ENCODE measurements around the gene CLIC3. TPM values are rescaled to one million over a fixed set of nuclear protein-coding genes. Genes with fewer than 3 reads are reported as not detected.

CLIC3 gene
- total RNA-seq, 1 donor from 2014 or later: 49.3 TPM

DNA sequence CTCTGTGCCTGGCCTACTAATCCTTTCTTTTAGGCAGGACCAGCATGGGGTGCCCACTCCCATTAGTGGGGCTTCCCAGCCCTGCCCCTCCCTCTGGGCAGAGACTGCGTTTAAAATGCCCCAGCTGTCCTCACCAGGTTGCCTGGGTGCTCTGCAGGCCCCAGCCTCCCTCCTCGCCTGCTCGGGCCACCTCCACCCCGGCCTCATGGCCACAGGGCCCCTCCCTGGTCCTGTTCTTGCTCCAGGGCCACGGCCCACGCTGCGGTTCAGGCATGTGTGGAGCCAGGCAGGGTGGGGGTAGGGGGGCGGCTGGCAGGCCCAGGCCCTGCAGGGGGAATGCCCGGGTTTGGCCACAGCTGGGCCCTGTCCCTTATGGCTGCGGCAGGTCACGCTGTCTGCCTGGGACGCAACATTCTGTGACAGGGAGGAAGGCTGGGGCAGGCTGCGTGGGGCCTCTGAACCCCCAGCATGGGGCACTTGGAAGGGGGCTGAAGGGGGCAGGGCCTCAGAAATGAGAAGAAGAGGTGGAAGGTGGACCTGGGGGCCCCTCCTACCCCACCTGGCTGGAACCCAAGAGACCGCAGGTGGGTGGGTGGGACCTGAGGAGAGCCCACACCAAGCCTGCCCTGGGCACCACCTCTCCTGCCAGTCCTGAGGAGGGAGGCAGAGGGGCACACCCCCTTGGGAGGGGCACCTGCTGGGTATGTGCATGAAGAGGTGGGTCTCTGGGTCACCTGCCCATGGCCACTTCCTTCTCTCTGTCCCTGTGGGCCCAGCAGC lies 44.6 kb downstream of the CLIC3 start, which contains the start of gene LCN12:
TSS of gene LCN12 (plus strand) at position 733 of the 780 bp plus-strand sequence. CDS start 55 bp downstream, outside the sequence.
- peak; percentile 47 for DNase-seq

GRCh38 chr9:136950656-136951276 lies 45.6 kb downstream of the CLIC3 start:
- H3K36me3 ChIP-seq: no peaks in the 10 kb centered on the region
- TF ChIP-seq, protein P1, sequence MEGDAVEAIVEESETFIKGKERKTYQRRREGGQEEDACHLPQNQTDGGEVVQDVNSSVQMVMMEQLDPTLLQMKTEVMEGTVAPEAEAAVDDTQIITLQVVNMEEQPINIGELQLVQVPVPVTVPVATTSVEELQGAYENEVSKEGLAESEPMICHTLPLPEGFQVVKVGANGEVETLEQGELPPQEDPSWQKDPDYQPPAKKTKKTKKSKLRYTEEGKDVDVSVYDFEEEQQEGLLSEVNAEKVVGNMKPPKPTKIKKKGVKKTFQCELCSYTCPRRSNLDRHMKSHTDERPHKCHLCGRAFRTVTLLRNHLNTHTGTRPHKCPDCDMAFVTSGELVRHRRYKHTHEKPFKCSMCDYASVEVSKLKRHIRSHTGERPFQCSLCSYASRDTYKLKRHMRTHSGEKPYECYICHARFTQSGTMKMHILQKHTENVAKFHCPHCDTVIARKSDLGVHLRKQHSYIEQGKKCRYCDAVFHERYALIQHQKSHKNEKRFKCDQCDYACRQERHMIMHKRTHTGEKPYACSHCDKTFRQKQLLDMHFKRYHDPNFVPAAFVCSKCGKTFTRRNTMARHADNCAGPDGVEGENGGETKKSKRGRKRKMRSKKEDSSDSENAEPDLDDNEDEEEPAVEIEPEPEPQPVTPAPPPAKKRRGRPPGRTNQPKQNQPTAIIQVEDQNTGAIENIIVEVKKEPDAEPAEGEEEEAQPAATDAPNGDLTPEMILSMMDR (IDR thresholded peaks at IDR 0.05): no peak
- intact Hi-C loops (cut with DNase I): no loop called here
- peaks cover 36% of the 10 kb centered on the region for H3K4me1 ChIP-seq
- H3K27me3 ChIP-seq (ENCODE audit: low read depth): no peaks in the 10 kb centered on the region
- peak overlapping the region; percentile 81 for H3K4me3 ChIP-seq
- H3K27ac ChIP-seq: peak overlapping the region; percentile 88
- ATAC-seq (peak; percentile 10 to 39), DNase-seq (peak; percentile 52)
- no peaks in the 10 kb centered on the region for H3K9me3 ChIP-seq

More for the DNA sequence above, 44.6 kb downstream of the CLIC3 start, which contains the start of gene LCN12:
- TF ChIP-seq, protein P1 (IDR thresholded peaks at IDR 0.05): no peak
- Histone ChIP-seq H3K36me3 (no peaks in the 10 kb centered on the region), H3K4me1 (peaks cover 36% of the 10 kb centered on the region), H3K4me3 (no peak within 1 kb of the TSS), H3K27me3 (ENCODE audit: low read depth) (no peaks in the 10 kb centered on the region), H3K9me3 (no peaks in the 10 kb centered on the region), H3K27ac (no peak within 1 kb of the TSS)
- no peak for ATAC-seq
- intact Hi-C loops (cut with DNase I): no loop called here

GRCh38 chr9:136949817-136950655 lies 46.3 kb downstream of the CLIC3 start:
- ATAC-seq (peak; percentile 92 to 96), DNase-seq (peak; percentile 97)
- Histone ChIP-seq H3K27me3 (ENCODE audit: low read depth) (no peaks in the 10 kb centered on the region), H3K4me3 (peak overlapping the region; percentile 81), H3K4me1 (peaks cover 36% of the 10 kb centered on the region), H3K36me3 (no peaks in the 10 kb centered on the region), H3K9me3 (no peaks in the 10 kb centered on the region), H3K27ac (peak overlapping the region; percentile 88)
- TF ChIP-seq, protein P1 (IDR thresholded peaks at IDR 0.05): no peak
- intact Hi-C loops (cut with DNase I): no loop called here

GRCh38 chr9:136949239-136949816 lies 47.0 kb downstream of the CLIC3 start:
- peaks cover 40% of the 10 kb centered on the region for H3K4me1 ChIP-seq
- H3K27me3 ChIP-seq (ENCODE audit: low read depth): no peaks in the 10 kb centered on the region
- H3K27ac ChIP-seq: peak overlapping the region; percentile 88
- DNase-seq (no peak), ATAC-seq (peak in 1 of 2 donors; percentile 7)
- no peaks in the 10 kb centered on the region for H3K36me3 ChIP-seq
- intact Hi-C loops (cut with DNase I): no loop called here
- H3K9me3 ChIP-seq: no peaks in the 10 kb centered on the region
- TF ChIP-seq, protein P1 (IDR thresholded peaks at IDR 0.05): no peak
- H3K4me3 ChIP-seq: peak overlapping the region; percentile 81

All from lower lobe of right lung (tissue), 2 donors.